GM12864 (cell line): ENCODE measurements around the gene MINDY2.

Experiments
- DNase-seq: peaks from one replicate; pipeline ENCODE4 v3.0.0-alpha.2; 2011; ENCODE audit warnings: low read depth
- H3K4me3 ChIP-seq: 2 replicates; pipeline ENCODE4 v1.5.1; 2011; ENCODE audit warnings: mild to moderate bottlenecking, low read depth, low read length, control low read depth
- TF ChIP-seq, protein P1 (sequence below): IDR thresholded peaks from 2 replicates; pipeline ENCODE4 v1.5.1; 2011; ENCODE audit warnings: low read depth, mild to moderate bottlenecking, moderate library complexity, low read length, control low read depth, inconsistent platforms; ENCODE audit errors: missing control alignments

The MINDY2 gene

GRCh38 chr15:58777107-58777506 lies 6.0 kb downstream of the MINDY2 start:
- peak; percentile 15 for DNase-seq
- no peak overlapping the region for H3K4me3 ChIP-seq
- TF ChIP-seq, protein P1, sequence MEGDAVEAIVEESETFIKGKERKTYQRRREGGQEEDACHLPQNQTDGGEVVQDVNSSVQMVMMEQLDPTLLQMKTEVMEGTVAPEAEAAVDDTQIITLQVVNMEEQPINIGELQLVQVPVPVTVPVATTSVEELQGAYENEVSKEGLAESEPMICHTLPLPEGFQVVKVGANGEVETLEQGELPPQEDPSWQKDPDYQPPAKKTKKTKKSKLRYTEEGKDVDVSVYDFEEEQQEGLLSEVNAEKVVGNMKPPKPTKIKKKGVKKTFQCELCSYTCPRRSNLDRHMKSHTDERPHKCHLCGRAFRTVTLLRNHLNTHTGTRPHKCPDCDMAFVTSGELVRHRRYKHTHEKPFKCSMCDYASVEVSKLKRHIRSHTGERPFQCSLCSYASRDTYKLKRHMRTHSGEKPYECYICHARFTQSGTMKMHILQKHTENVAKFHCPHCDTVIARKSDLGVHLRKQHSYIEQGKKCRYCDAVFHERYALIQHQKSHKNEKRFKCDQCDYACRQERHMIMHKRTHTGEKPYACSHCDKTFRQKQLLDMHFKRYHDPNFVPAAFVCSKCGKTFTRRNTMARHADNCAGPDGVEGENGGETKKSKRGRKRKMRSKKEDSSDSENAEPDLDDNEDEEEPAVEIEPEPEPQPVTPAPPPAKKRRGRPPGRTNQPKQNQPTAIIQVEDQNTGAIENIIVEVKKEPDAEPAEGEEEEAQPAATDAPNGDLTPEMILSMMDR = no peak

- DNase-seq = no peak
- H3K4me3 ChIP-seq = no peak overlapping the region
- TF ChIP-seq, protein P1 = no peak
These were observed 8.5 kb downstream of the MINDY2 start for GRCh38 chr15:58779554-58779953.

GRCh38 chr15:58785355-58785754 lies 14.3 kb downstream of the MINDY2 start:
- DNase-seq = no peak
- H3K4me3 ChIP-seq = no peak overlapping the region
- TF ChIP-seq, protein P1 = no peak

- TF ChIP-seq, protein P1 = no peak
- no peak for DNase-seq
- H3K4me3 ChIP-seq = no peak overlapping the region
These were observed 17.1 kb downstream of the MINDY2 start for GRCh38 chr15:58788056-58788710.

GRCh38 chr15:58793862-58794261 lies 22.8 kb downstream of the MINDY2 start:
- TF ChIP-seq, protein P1 = no peak
- no peak for DNase-seq
- H3K4me3 ChIP-seq = no peak overlapping the region

DNA sequence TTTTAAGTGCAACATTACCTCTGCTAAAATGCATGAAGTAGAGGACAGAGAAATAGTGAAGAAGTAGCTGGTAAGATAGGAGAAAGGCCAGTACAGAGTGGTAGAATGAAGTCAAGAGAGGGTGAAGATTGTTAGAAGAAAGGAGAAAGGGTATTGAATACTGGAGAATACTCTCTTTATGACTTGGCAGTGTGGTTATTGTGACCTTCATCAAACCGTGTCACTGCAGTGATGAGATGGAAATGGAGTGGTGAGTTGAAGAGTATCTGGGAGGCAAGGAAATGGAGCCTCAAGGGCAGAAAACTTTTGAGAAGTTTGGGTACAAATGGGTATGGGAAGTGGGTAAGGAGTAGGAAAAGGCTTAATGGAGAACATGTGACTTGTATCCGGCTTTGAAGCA lies 24.7 kb downstream of the MINDY2 start:
- no peak overlapping the region for H3K4me3 ChIP-seq
- no peak for DNase-seq
- TF ChIP-seq, protein P1 = no peak

GRCh38 chr15:58797505-58797904 lies 26.4 kb downstream of the MINDY2 start:
- DNase-seq = no peak
- TF ChIP-seq, protein P1 = no peak
- H3K4me3 ChIP-seq = no peak overlapping the region
